Stomach (tissue), 9 donors: Measurements from ENCODE around the gene ABLIM2. TPM values are rescaled to one million over a fixed set of nuclear protein-coding genes. Genes with fewer than 3 reads are reported as not detected.
A peak's percentile ranks its signal among the peaks of the same experiment; 100 is the strongest.

Experiments
- DNase-seq, 2 donors: peaks; one replicate each; pipeline versions ENCODE4 v3.0.0 to v3.0.0-alpha.2; 2013 to 2019
- H3K27ac ChIP-seq, 5 donors: fragments of 200-600 bp in 4 of 5; sonication (generic) in 4 of 5; one replicate each; pipeline ENCODE4 v1.5.1; 2013 to 2019; ENCODE audit warnings: mild to moderate bottlenecking in 1 of 5, moderate library complexity in 1 of 5
- H3K27me3 ChIP-seq, 3 donors: fragments of 200-600 bp; sonication (generic); one replicate each; pipeline ENCODE4 v1.5.1; 2017 to 2019; ENCODE audit warnings: mixed run types in 1 of 3
- H3K36me3 ChIP-seq, 4 donors: fragments of 200-600 bp; sonication (generic); 1 replicate in 3 of 4; 2 replicates in 1 of 4; pipeline ENCODE4 v1.5.1; 2016 to 2019
- H3K4me1 ChIP-seq, 4 donors: fragments of 200-600 bp; sonication (generic); one replicate each; pipeline ENCODE4 v1.5.1; 2016 to 2019
- H3K4me3 ChIP-seq, 4 donors: fragments of 200-600 bp; sonication (generic) in 3 of 4; one replicate each; pipeline ENCODE4 v1.5.1; 2016 to 2019; ENCODE audit warnings: mild to moderate bottlenecking in 1 of 4
- H3K9me3 ChIP-seq, 4 donors: fragments of 200-600 bp; sonication (generic); one replicate each; pipeline ENCODE4 v1.5.1; 2016 to 2019
- CTCF ChIP-seq, 7 experiments: fragments of 450-650 bp in 4 of 7; fragments of 200-600 bp in 3 of 7; sonication (generic) in 3 of 7; IDR thresholded peaks; one replicate each; pipeline ENCODE4 v1.5.1; 2016 to 2019; ENCODE audit warnings: antibody characterized with exemption in 7 of 7, control low read depth in 2 of 7, mild to moderate bottlenecking in 1 of 7
- EP300 ChIP-seq: sonication (generic); formaldehyde crosslinking; IDR thresholded peaks from one replicate; pipeline ENCODE4 v1.6.1; 2017; ENCODE audit warnings: antibody characterized with exemption
- POLR2A ChIP-seq, 4 donors: fragments of 450-650 bp; IDR thresholded peaks; one replicate each; pipeline ENCODE4 v1.6.1; 2016; ENCODE audit warnings: antibody characterized with exemption in 4 of 4, control low read depth in 2 of 4, mild to moderate bottlenecking in 1 of 4, moderate library complexity in 1 of 4
- POLR2AphosphoS5 ChIP-seq, 3 donors: sonication (generic); formaldehyde crosslinking; IDR thresholded peaks; one replicate each; pipeline ENCODE4 v1.6.1; 2016; ENCODE audit warnings: antibody characterized with exemption in 3 of 3
- WGBS, 5 donors: extraction: QIAGEN DNeasy Blood & Tissue Kit in 3 of 5; methylation state at CpG; one replicate each; pipeline versions ENCODE4 v1.1.5 to v1.1.7; 2013 to 2018; 5-methylcytosine and 5-hydroxymethylcytosine counted together
- intact Hi-C: fragments of 100-400 bp; cut with DNase I; formaldehyde crosslinking; loops from one replicate; pipeline ENCODE4 v1.15.1; 2023; ENCODE audit warnings: low total_unique reads
- polyA plus RNA-seq, 3 donors: library from polyadenylated mRNA; stranded (reverse); fragments of 200-250 nt; gene quantifications; one replicate each; pipeline ENCODE4 v1.2.3, GENCODE V29; 2013
- total RNA-seq, 5 donors: library from RNA; depleted of rRNA; stranded (reverse); fragments of >200 nt; gene quantifications; one replicate each; pipeline versions ENCODE4 v1.1.0 to v1.2.3, GENCODE V29; 2014 to 2016
- donor health status: healthy with polysubstance abuse.
- donor health status: Bipolar disorder and iron deficiency.
- donor health status: healthy.

ABLIM2 gene
- total and polyA plus RNA-seq, 8 donors, result 2.3 to 28.0 (median 5.5) TPM

- Histone ChIP-seq H3K4me3 (no peak overlapping the region), H3K27me3 (no peaks in the 10 kb centered on the region), H3K4me1 (peaks cover 5 to 13% (median 9%) of the 10 kb centered on the region in 4 donors), H3K9me3 (no peaks in the 10 kb centered on the region), H3K36me3 (no peaks in the 10 kb centered on the region), H3K27ac (no peak overlapping the region)
- intact Hi-C loops, result no loop called here
- 84 to 94% (median 91%) methylated on average over 9 to 11 of the region's 11 CpGs for WGBS, 5 donors
- DNase-seq, result no peak
- no peak for TF ChIP-seq EP300
- no peak for TF ChIP-seq CTCF (IDR thresholded peaks at IDR 0.05)
- no peak for TF ChIP-seq POLR2A (IDR thresholded peaks at IDR 0.05)
- TF ChIP-seq POLR2AphosphoS5 (IDR thresholded peaks at IDR 0.05), result no peak
These were observed 77.4 kb downstream of the ABLIM2 start for GRCh38 chr4:8081171-8081570.

- WGBS, 5 donors, result 68 to 79% (median 74%) methylated on average over 5 of the region's 5 CpGs
These were observed 77.9 kb downstream of the ABLIM2 start for GRCh38 chr4:8080754-8081065.

GRCh38 chr4:8079916-8080753, 78.5 kb downstream of the ABLIM2 start:
- Histone ChIP-seq H3K27me3 (no peaks in the 10 kb centered on the region), H3K4me1 (peaks cover 5 to 13% (median 9%) of the 10 kb centered on the region in 4 donors), H3K27ac (no peak overlapping the region), H3K36me3 (no peaks in the 10 kb centered on the region), H3K4me3 (no peak overlapping the region), H3K9me3 (no peaks in the 10 kb centered on the region)
- TF ChIP-seq POLR2AphosphoS5 (IDR thresholded peaks at IDR 0.05), result no peak
- TF ChIP-seq POLR2A (IDR thresholded peaks at IDR 0.05), result no peak
- TF ChIP-seq CTCF (IDR thresholded peaks at IDR 0.05), result no peak
- no peak for TF ChIP-seq EP300
- WGBS, 5 donors, result 71 to 86% (median 79%) methylated on average over 17 to 21 of the region's 21 CpGs
- no peak for DNase-seq
- intact Hi-C loops, result no loop called here

More at GRCh38 chr4:8080754-8081065, 77.9 kb downstream of the ABLIM2 start:
- no peak for TF ChIP-seq POLR2A (IDR thresholded peaks at IDR 0.05)
- no peak overlapping the region for H3K27ac ChIP-seq
- intact Hi-C loops, result no loop called here
- no peaks in the 10 kb centered on the region for H3K36me3 ChIP-seq
- H3K9me3 ChIP-seq, result no peaks in the 10 kb centered on the region
- no peak for DNase-seq
- H3K4me1 ChIP-seq, result peaks cover 5 to 13% (median 9%) of the 10 kb centered on the region in 4 donors
- no peak overlapping the region for H3K4me3 ChIP-seq
- no peaks in the 10 kb centered on the region for H3K27me3 ChIP-seq

GRCh38 chr4:8079031-8079885, 79.4 kb downstream of the ABLIM2 start:
- H3K4me3 ChIP-seq, result no peak overlapping the region
- H3K27ac ChIP-seq, result no peak overlapping the region
- DNase-seq, result peak; percentile 34 to 81
- H3K9me3 ChIP-seq, result no peaks in the 10 kb centered on the region
- H3K36me3 ChIP-seq, result no peaks in the 10 kb centered on the region
- H3K4me1 ChIP-seq, result peaks cover 5 to 13% (median 9%) of the 10 kb centered on the region in 4 donors
- intact Hi-C loops, result no loop called here
- no peak for TF ChIP-seq POLR2A (IDR thresholded peaks at IDR 0.05)
- TF ChIP-seq POLR2AphosphoS5 (IDR thresholded peaks at IDR 0.05), result no peak
- TF ChIP-seq EP300, result no peak
- TF ChIP-seq CTCF (IDR thresholded peaks at IDR 0.05), result no peak
- H3K27me3 ChIP-seq, result no peaks in the 10 kb centered on the region
- WGBS, 5 donors, result 40 to 54% (median 43%) methylated on average over 29 to 32 of the region's 32 CpGs
